Endothelial cell of umbilical vein (primary cell): Measurements from ENCODE around the gene KIAA0930. TPM values are rescaled to one million over a fixed set of nuclear protein-coding genes. Genes with fewer than 3 reads are reported as not detected.

ENCODE experiments used
- BruUV-seq: library from RNA; stranded (reverse); fragments of 400-500 nt; replicated peaks from 2 replicates; lab custom pipeline; 2021; lab: Mats Ljungman, UMichigan
- CTCF ChIA-PET: fragments of 300-600, 350-600 bp; sonication (Branson Sonifier 250); formaldehyde crosslinking; loops from one replicate; lab custom pipeline; 2021; ENCODE audit warnings: antibody characterized with exemption, inconsistent platforms; lab: Charles Lee
- POLR2A ChIA-PET: fragments of 300-600, 350-600 bp; sonication (Branson Sonifier 250); formaldehyde crosslinking; loops from one replicate; lab custom pipeline; 2021; ENCODE audit warnings: antibody characterized with exemption, inconsistent platforms; lab: Charles Lee
- DNase-seq: peaks from one replicate; pipeline ENCODE4 v3.0.0-alpha.2; 2011; ENCODE audit warnings: low read depth, low spot score
- FAIRE-seq: peaks from 2 replicates; lab custom pipeline; 2011; peaks lifted over from hg19 to GRCh38; lab: Jason Lieb, UNC
- H2AFZ ChIP-seq: 2 replicates; pipeline ENCODE4 v1.6.0; 2012; ENCODE audit warnings: low read depth, low read length, control low read depth, inconsistent platforms
- H3K27ac ChIP-seq: 2 replicates; pipeline ENCODE4 v1.5.1; 2011; ENCODE audit warnings: low read depth, mild to moderate bottlenecking, control low read depth, low read length, moderate library complexity; ENCODE audit not compliant: insufficient read depth
- H3K27me3 ChIP-seq, 2 experiments: 2 replicates each; pipeline versions ENCODE4 v1.6.0 to v1.6.1; 2011; ENCODE audit warnings: low read length in 2 of 2, mixed read lengths in 1 of 2; ENCODE audit not compliant: control insufficient read depth in 2 of 2, insufficient read depth in 2 of 2
- H3K36me3 ChIP-seq, 2 experiments: 2 replicates in 1 of 2; 3 replicates in 1 of 2; pipeline ENCODE4 v1.5.1; 2011; ENCODE audit warnings: low read length in 2 of 2, mild to moderate bottlenecking in 1 of 2, moderate library complexity in 1 of 2; ENCODE audit not compliant: control insufficient read depth in 2 of 2, insufficient read depth in 2 of 2; ENCODE audit errors: extremely low read depth in 1 of 2
- H3K4me1 ChIP-seq: 3 replicates; pipeline ENCODE4 v1.5.1; 2011; ENCODE audit warnings: mild to moderate bottlenecking, low read length; ENCODE audit not compliant: control insufficient read depth, insufficient read depth; ENCODE audit errors: extremely low read depth
- H3K4me2 ChIP-seq: 2 replicates; pipeline ENCODE4 v1.6.1; 2011; ENCODE audit warnings: low read length, control low read depth, mixed read lengths; ENCODE audit not compliant: insufficient read depth
- H3K4me3 ChIP-seq, 3 experiments: fragments of 200-600 bp in 1 of 3; sonication (generic), shearing (Covaris generic) in 1 of 3; replicated peaks in 1 of 3; 2 replicates each; pipeline ENCODE4 v1.5.1; 2011 to 2016; ENCODE audit warnings: control low read depth in 3 of 3, low read length in 3 of 3, mild to moderate bottlenecking in 2 of 3, inconsistent platforms in 1 of 3, low read depth in 1 of 3, moderate library complexity in 1 of 3; ENCODE audit not compliant: insufficient read depth in 1 of 3
- H3K79me2 ChIP-seq: 2 replicates; pipeline ENCODE4 v1.6.0; 2012; ENCODE audit warnings: low read length, inconsistent platforms; ENCODE audit not compliant: control insufficient read depth, insufficient read depth
- H3K9ac ChIP-seq: replicated peaks from 2 replicates; pipeline ENCODE3; 2011; ENCODE audit warnings: low read length, control low read depth; ENCODE audit not compliant: insufficient read depth; ENCODE audit errors: extremely low read depth
- H3K9me1 ChIP-seq: replicated peaks from 3 replicates; pipeline ENCODE4 v1.6.0; 2011; ENCODE audit warnings: mild to moderate bottlenecking, low read length; ENCODE audit not compliant: control insufficient read depth, insufficient read depth; ENCODE audit errors: extremely low read depth
- H3K9me3 ChIP-seq: replicated peaks from 2 replicates; pipeline ENCODE4 v1.5.1; 2012; ENCODE audit warnings: low read length, inconsistent platforms; ENCODE audit not compliant: control insufficient read depth, insufficient read depth
- H4K20me1 ChIP-seq: replicated peaks from 2 replicates; pipeline ENCODE3; 2011; ENCODE audit warnings: mild to moderate bottlenecking, low read length; ENCODE audit not compliant: control insufficient read depth, insufficient read depth; ENCODE audit errors: extremely low read depth
- EZH2 ChIP-seq: IDR thresholded peaks from 2 replicates; pipeline ENCODE4 v1.6.1; 2012; ENCODE audit warnings: borderline replicate concordance, low read depth, mild to moderate bottlenecking, moderate library complexity, low read length, inconsistent platforms; ENCODE audit not compliant: severe bottlenecking
- FOS ChIP-seq: IDR thresholded peaks from 2 replicates; pipeline ENCODE4 v1.6.1; 2011; ENCODE audit warnings: mild to moderate bottlenecking, low read length, moderate library complexity, borderline replicate concordance; ENCODE audit not compliant: insufficient read depth
- GATA2 ChIP-seq: IDR thresholded peaks from 2 replicates; pipeline ENCODE4 v1.7.0; 2011; ENCODE audit warnings: low read depth, mild to moderate bottlenecking, moderate library complexity, mixed read lengths, low read length; ENCODE audit not compliant: insufficient read length, insufficient read depth
- JUN ChIP-seq: IDR thresholded peaks from 2 replicates; pipeline ENCODE4 v1.6.1; 2011; ENCODE audit warnings: borderline replicate concordance, low read depth; ENCODE audit not compliant: insufficient read length, insufficient read depth
- MYC ChIP-seq: IDR thresholded peaks from one replicate; pipeline ENCODE4 v1.6.1; 2011; ENCODE audit warnings: mild to moderate bottlenecking, low read depth, low read length
- POLR2A ChIP-seq: IDR thresholded peaks from 2 replicates; pipeline ENCODE4 v1.6.1; 2012; ENCODE audit warnings: low read depth, mild to moderate bottlenecking, control low read depth, low read length
- POLR2AphosphoS5 ChIP-seq: IDR thresholded peaks from 2 replicates; pipeline ENCODE4 v1.6.1; 2012; ENCODE audit warnings: low read depth, mild to moderate bottlenecking, control low read depth, low read length, moderate library complexity; ENCODE audit not compliant: insufficient read depth
- dilution Hi-C: fragments of 300-500 bp; cut with MboI; formaldehyde crosslinking; loops from one replicate; pipeline ENCODE4 v1.15.0; 2019; ENCODE audit warnings: low sequenced_read_pairs; ENCODE audit not compliant: extremely low pct_ligation_motif_present
- intact Hi-C: fragments of 100-400 bp; cut with micrococcal nuclease; formaldehyde crosslinking; loops from one replicate; pipeline ENCODE4 v1.10.0; 2022
- polyA plus RNA-seq, 4 experiments: library from polyadenylated mRNA; depleted of rRNA in 3 of 4; stranded (reverse) in 3 of 4; unstranded in 1 of 4; fragments of >200 nt; gene quantifications; 2 replicates each; pipeline versions ENCODE4 v1.2.1 to v1.2.3, GENCODE V29; 2011 to 2012; ENCODE audit warnings: missing spikeins in 1 of 4
- total RNA-seq: library from RNA; stranded (reverse); gene quantifications from 2 replicates; pipeline ENCODE4 v1.2.3, GENCODE V29; 2021
- TF ChIP-seq, protein P1 (sequence below): IDR thresholded peaks from 2 replicates; pipeline ENCODE4 v1.6.1; 2011; ENCODE audit not compliant: insufficient read depth, insufficient read length
- TF ChIP-seq, protein P2 (sequence below), 2 donors: IDR thresholded peaks; 1 replicate in 1 of 2; 2 replicates in 1 of 2; pipeline ENCODE4 v1.5.1; 2011; ENCODE audit warnings: low read length in 2 of 2, mild to moderate bottlenecking in 2 of 2, moderate library complexity in 2 of 2, control low read depth in 1 of 2, inconsistent platforms in 1 of 2, low read depth in 1 of 2; ENCODE audit not compliant: insufficient read depth in 1 of 2; ENCODE audit errors: extremely low read depth in 1 of 2

Gene KIAA0930
- total and polyA plus RNA-seq, 2 donors (not counting 3 experiments of a cell fraction or from before 2014, with no cell fraction given), result 37.9 to 53.6 TPM

DNA sequence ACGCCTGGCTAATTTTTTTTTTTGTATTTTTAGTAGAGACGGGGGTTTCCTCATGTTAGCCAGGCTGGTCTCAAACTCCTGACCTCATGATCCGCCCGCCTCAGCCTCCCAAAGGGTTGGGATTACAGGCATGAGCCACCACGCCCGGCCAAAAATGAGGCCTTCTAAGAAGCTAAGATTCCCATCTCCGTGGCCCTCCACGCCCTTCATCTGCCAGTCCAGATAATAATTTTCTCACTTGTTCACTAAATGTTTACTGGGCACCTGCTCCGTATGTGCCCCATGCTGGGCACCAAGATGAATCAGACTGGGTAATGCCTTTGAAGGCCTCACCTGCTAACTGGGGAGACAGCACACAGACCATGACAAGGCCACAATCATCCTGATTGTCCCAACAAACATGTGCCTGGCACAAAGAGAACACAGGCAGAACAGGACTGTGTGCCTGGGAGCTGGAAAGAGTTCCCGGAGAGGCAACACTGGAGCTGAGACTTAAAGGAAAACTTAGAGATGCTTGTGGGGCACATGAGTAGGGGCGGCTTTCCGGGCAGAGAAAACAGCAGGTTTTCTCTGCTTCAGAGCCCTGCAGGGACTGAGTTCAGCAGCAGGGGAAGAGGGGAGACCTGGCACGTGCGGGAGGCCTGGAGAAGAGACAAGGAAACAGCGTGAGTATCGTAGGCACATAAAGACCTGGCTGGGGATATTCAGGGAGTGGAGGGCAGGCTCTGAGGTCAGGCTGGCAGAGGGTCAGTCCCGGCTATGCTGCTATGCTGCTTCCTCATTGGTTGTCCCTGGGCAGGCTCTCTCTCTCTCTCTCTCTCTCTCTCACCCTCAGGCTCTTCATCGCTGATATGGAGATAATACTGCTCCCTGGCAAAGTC, 2.4 kb downstream of the KIAA0930 start:
- Histone ChIP-seq H3K4me3 (no peak overlapping the region), H3K27ac (no peak overlapping the region), H3K9me1 (no peaks in the 10 kb centered on the region), H4K20me1 (no peaks in the 10 kb centered on the region), H3K9me3 (no peaks in the 10 kb centered on the region), H3K79me2 (no peaks in the 10 kb centered on the region), H3K4me1 (peaks cover 10% of the 10 kb centered on the region), H3K36me3 (no peaks in the 10 kb centered on the region), H3K4me2 (no peak overlapping the region), H2AFZ (no peak overlapping the region), H3K9ac (no peak overlapping the region), H3K27me3 (no peaks in the 10 kb centered on the region)
- FAIRE-seq (no peak), DNase-seq (no peak)
- dilution Hi-C loops, result no loop called here
- ChIA-PET POLR2A (no interaction called here), CTCF (no interaction called here)
- no peak for TF ChIP-seq POLR2AphosphoS5
- no peak for TF ChIP-seq FOS
- TF ChIP-seq MYC, result no peak
- TF ChIP-seq EZH2, result no peak
- BruUV-seq, result TSS peak; percentile 15
- intact Hi-C loops, result no loop called here

DNA sequence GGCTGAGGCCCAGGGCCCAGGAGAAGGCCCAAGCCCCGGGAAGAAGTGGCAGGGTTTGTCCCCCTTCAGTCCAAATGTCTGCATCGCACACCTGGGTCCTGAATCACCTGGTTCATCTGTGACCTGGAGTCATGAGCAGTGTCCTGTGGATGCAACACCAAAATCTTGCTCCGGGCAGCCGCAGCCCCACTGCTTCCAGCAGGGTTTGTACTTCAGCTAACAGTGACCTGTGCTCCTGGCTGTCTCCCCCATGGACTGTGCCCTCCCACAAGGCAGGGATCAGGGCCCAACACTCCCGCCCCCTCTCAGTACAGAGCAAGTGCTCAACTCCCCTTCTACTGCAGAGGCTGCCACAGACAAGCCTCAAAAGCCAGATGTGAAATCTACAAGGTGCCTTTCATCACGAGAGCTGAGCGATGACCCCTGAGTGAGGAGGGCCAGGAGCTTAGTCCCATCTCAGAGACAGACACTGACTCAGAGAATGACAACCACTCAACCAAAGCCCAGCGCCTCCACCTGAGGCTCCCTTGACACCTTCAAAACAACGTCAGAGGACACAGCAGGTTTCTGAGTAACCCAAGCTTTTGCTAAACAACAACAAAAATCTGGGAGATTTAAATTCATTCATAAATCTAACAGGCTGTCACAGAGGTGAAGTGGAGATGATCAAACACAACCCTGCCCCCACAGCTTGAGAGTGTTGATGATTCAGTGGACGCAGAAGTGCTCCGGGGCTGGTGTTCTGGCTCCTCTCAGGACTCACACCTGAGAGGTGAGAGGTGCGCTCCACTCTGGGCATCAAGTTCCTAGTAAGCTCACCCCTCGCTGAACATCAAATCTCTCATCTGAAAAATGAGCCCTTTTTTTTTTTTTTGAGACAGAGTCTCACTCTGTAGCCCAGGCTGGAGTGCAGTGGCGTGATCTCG, 3.4 kb downstream of the KIAA0930 start:
- no peak overlapping the region for H3K4me3 ChIP-seq
- no peak for TF ChIP-seq FOS
- TF ChIP-seq EZH2, result no peak
- TF ChIP-seq GATA2, result no peak
- TF ChIP-seq MYC, result no peak
- TF ChIP-seq JUN, result no peak
- TF ChIP-seq, protein P1, sequence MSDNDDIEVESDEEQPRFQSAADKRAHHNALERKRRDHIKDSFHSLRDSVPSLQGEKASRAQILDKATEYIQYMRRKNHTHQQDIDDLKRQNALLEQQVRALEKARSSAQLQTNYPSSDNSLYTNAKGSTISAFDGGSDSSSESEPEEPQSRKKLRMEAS, result no peak
- no peak for TF ChIP-seq POLR2A
- TF ChIP-seq POLR2AphosphoS5, result no peak
- TF ChIP-seq, protein P2, sequence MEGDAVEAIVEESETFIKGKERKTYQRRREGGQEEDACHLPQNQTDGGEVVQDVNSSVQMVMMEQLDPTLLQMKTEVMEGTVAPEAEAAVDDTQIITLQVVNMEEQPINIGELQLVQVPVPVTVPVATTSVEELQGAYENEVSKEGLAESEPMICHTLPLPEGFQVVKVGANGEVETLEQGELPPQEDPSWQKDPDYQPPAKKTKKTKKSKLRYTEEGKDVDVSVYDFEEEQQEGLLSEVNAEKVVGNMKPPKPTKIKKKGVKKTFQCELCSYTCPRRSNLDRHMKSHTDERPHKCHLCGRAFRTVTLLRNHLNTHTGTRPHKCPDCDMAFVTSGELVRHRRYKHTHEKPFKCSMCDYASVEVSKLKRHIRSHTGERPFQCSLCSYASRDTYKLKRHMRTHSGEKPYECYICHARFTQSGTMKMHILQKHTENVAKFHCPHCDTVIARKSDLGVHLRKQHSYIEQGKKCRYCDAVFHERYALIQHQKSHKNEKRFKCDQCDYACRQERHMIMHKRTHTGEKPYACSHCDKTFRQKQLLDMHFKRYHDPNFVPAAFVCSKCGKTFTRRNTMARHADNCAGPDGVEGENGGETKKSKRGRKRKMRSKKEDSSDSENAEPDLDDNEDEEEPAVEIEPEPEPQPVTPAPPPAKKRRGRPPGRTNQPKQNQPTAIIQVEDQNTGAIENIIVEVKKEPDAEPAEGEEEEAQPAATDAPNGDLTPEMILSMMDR (IDR thresholded peaks at IDR 0.05; ENCODE audit: extremely low read depth in 1 of 2, insufficient read depth in 1 of 2, low read depth in 1 of 2, low read length in 2 of 2), result no peak
- dilution Hi-C loops (no loop called here), intact Hi-C loops (no loop called here)
- H3K9me1 ChIP-seq, result no peaks in the 10 kb centered on the region
- no peak overlapping the region for H3K4me2 ChIP-seq
- peaks cover 10% of the 10 kb centered on the region for H3K4me1 ChIP-seq
- CTCF ChIA-PET, result interaction anchor here (1.0 to 1.1 kb wide), 2 partner anchors 28 to 73 kb away, joined by 3 read pairs; no protein-coding TSS in a partner anchor
- H4K20me1 ChIP-seq, result no peaks in the 10 kb centered on the region
- no TSS peak for BruUV-seq
- no peaks in the 10 kb centered on the region for H3K36me3 ChIP-seq
- H3K9me3 ChIP-seq, result no peaks in the 10 kb centered on the region
- FAIRE-seq (no peak), DNase-seq (no peak)
- no peak overlapping the region for H3K27ac ChIP-seq
- H3K79me2 ChIP-seq, result no peaks in the 10 kb centered on the region
- no peak overlapping the region for H3K9ac ChIP-seq
- POLR2A ChIA-PET, result no interaction called here
- no peak overlapping the region for H2AFZ ChIP-seq
- no peaks in the 10 kb centered on the region for H3K27me3 ChIP-seq
